Neutrophil (primary cell): ENCODE measurements around the gene DRAXIN.
A peak's percentile ranks its signal among the peaks of the same experiment; 100 is the strongest.

Experiments used
- H3K27ac ChIP-seq: fragments of 200-600 bp; sonication (generic); 2 replicates; pipeline ENCODE4 v1.5.1; 2016; ENCODE audit warnings: mild to moderate bottlenecking, moderate library complexity
- H3K27me3 ChIP-seq: fragments of 200-600 bp; sonication (generic); 2 replicates; pipeline ENCODE4 v1.6.0; 2016; ENCODE audit warnings: mild to moderate bottlenecking
- H3K36me3 ChIP-seq: fragments of 200-600 bp; sonication (generic); 2 replicates; pipeline ENCODE4 v1.5.1; 2017
- H3K4me1 ChIP-seq, 2 experiments: fragments of 200-600 bp in 1 of 2; sonication (generic) in 1 of 2; 1 replicate in 1 of 2; 2 replicates in 1 of 2; pipeline versions ENCODE4 v1.5.1 to v1.6.1; 2013 to 2016; ENCODE audit warnings: low read depth in 1 of 2, low read length in 1 of 2, mild to moderate bottlenecking in 1 of 2, moderate library complexity in 1 of 2; ENCODE audit not compliant: control insufficient read depth in 1 of 2, insufficient read depth in 1 of 2
- H3K4me3 ChIP-seq, 2 experiments: fragments of 200-600 bp in 1 of 2; sonication (generic) in 1 of 2; 1 replicate in 1 of 2; 2 replicates in 1 of 2; pipeline ENCODE4 v1.5.1; 2013 to 2016; ENCODE audit warnings: low read depth in 1 of 2, low read length in 1 of 2, mild to moderate bottlenecking in 1 of 2, moderate library complexity in 1 of 2
- H3K9me3 ChIP-seq: fragments of 200-600 bp; sonication (generic); 2 replicates; pipeline ENCODE4 v1.5.1; 2016
- CTCF ChIP-seq: fragments of 200-600 bp; sonication (generic); IDR thresholded peaks from 2 replicates; pipeline ENCODE4 v1.5.1; 2016; ENCODE audit warnings: antibody characterized with exemption

DRAXIN gene

DNA sequence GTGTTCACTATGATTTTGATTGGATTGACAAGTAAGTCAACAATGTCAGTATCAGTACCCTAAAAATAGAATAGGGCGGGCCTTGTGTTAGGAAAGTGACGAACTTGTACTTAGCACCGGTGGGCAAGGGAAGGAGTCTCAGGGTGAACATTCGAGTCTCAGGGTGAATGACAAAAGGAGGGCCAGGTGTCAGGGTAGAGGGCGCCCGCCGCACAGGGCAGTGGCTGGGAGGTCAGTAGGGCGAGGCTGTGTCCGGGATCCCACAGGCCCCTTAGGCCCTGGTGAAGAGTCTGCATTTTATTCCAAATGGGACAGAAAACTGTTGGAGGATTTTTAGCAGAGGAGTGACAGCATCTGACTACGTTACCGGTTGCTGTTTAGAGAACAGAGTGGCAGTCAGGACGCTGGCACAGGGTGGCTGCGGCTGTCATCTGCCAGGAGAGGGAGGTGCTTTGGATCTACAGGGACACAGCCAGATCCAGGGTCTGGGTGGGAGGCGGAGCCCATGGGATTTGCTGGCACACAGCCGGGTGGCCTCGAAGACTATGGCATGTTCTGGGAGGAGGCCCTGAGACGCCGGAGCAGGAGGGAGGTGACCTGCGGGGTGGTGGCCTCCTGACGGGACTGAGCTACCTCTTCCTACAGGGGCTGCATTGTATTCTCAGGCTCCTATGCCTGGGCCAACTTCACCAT, 55.4 kb downstream of the DRAXIN start:
- TF ChIP-seq CTCF, result no peak
- no peak overlapping the region for H3K4me3 ChIP-seq
- no peaks in the 10 kb centered on the region for H3K27me3 ChIP-seq

GRCh38 chr1:11748294-11749202, 57.0 kb downstream of the DRAXIN start:
- Histone ChIP-seq H3K36me3 (peaks cover 89% of the 10 kb centered on the region), H3K4me3 (peak overlapping the region in 1 of 2 experiments; percentile 36), H3K9me3 (no peaks in the 10 kb centered on the region), H3K27me3 (no peaks in the 10 kb centered on the region), H3K4me1 (peaks cover 29 to 41% of the 10 kb centered on the region in 2 experiments), H3K27ac (peak overlapping the region; percentile 72)
- no peak for TF ChIP-seq CTCF

More for the DNA sequence above, 55.4 kb downstream of the DRAXIN start:
- H3K9me3 ChIP-seq, result no peaks in the 10 kb centered on the region
- H3K4me1 ChIP-seq, result peaks cover 38 to 56% of the 10 kb centered on the region in 2 experiments
- peaks cover 84% of the 10 kb centered on the region for H3K36me3 ChIP-seq
- peak overlapping the region; percentile 72 for H3K27ac ChIP-seq

- Histone ChIP-seq H3K27me3 (no peaks in the 10 kb centered on the region), H3K27ac (peak overlapping the region; percentile 72), H3K36me3 (peaks cover 83% of the 10 kb centered on the region), H3K4me1 (peaks cover 29 to 34% of the 10 kb centered on the region in 2 experiments), H3K4me3 (peak overlapping the region in 1 of 2 experiments; percentile 36), H3K9me3 (no peaks in the 10 kb centered on the region)
- TF ChIP-seq CTCF, result peak; percentile 92
Observed at GRCh38 chr1:11749203-11749689, 57.7 kb downstream of the DRAXIN start.

GRCh38 chr1:11749996-11750395, 58.5 kb downstream of the DRAXIN start:
- no peak overlapping the region for H3K4me3 ChIP-seq
- H3K27me3 ChIP-seq, result no peaks in the 10 kb centered on the region
- H3K9me3 ChIP-seq, result no peaks in the 10 kb centered on the region
- peaks cover 76% of the 10 kb centered on the region for H3K36me3 ChIP-seq
- H3K4me1 ChIP-seq, result peaks cover 32 to 40% of the 10 kb centered on the region in 2 experiments
- no peak for TF ChIP-seq CTCF
- H3K27ac ChIP-seq, result peak overlapping the region; percentile 45

GRCh38 chr1:11751087-11751486, 59.6 kb downstream of the DRAXIN start:
- peaks cover 65% of the 10 kb centered on the region for H3K36me3 ChIP-seq
- TF ChIP-seq CTCF, result no peak

More at GRCh38 chr1:11751087-11751486, 59.6 kb downstream of the DRAXIN start:
- H3K4me3 ChIP-seq, result no peak overlapping the region
- no peaks in the 10 kb centered on the region for H3K9me3 ChIP-seq
- H3K27ac ChIP-seq, result peak overlapping the region; percentile 45
- no peaks in the 10 kb centered on the region for H3K27me3 ChIP-seq
- peaks cover 25 to 30% of the 10 kb centered on the region in 2 experiments for H3K4me1 ChIP-seq
